LNCAP (cell line): ENCODE data around the gene PRSS2.

Source experiments
- CTCF ChIP-seq: fragments of 450-650 bp; IDR thresholded peaks from 2 replicates; pipeline ENCODE4 v1.5.1; 2017; ENCODE audit warnings: mild to moderate bottlenecking

PRSS2 gene

GRCh38 chr7:142772051-142772450 lies 1.3 kb downstream of the PRSS2 start:
- no peak for TF ChIP-seq CTCF

- no peak for TF ChIP-seq CTCF
Observed at GRCh38 chr7:142772673-142773072, 1.9 kb downstream of the PRSS2 start.

GRCh38 chr7:142773230-142773629 lies 2.5 kb downstream of the PRSS2 start:
- TF ChIP-seq CTCF = no peak

- TF ChIP-seq CTCF = no peak
Observed at GRCh38 chr7:142773937-142774744, 3.4 kb downstream of the PRSS2 start.

GRCh38 chr7:142774826-142775225 lies 4.1 kb downstream of the PRSS2 start:
- no peak for TF ChIP-seq CTCF

- TF ChIP-seq CTCF = no peak
Observed at GRCh38 chr7:142776206-142776844, 5.6 kb downstream of the PRSS2 start.

- TF ChIP-seq CTCF = no peak
Observed at GRCh38 chr7:142777318-142777717, 6.5 kb downstream of the PRSS2 start.
